K562 (cell line): Measurements from ENCODE around the gene GLI3. TPM values are rescaled to one million over a fixed set of nuclear protein-coding genes. Genes with fewer than 3 reads are reported as not detected.

Experiments used
- ATAC-seq: fragments of 200-7000 bp; cut with Tn5 transposase; 3 replicates; pipeline ENCODE4 v1.9.1; 2020; ENCODE audit warnings: moderate library complexity
- BruUV-seq: library from RNA; stranded (reverse); fragments of 400-500 nt; replicated peaks from 2 replicates; lab custom pipeline; 2021; lab: Mats Ljungman, UMichigan
- CTCF ChIA-PET: fragments of 300-600 bp; formaldehyde crosslinking; extraction: SDS; loops from one replicate; lab custom pipeline; 2021; ENCODE audit warnings: low intra/inter-chr PET ratio; lab: Yijun Ruan, JAX
- POLR2A ChIA-PET: fragments of 300-600, 350-650 bp; sonication (Branson Sonifier 250); formaldehyde crosslinking; extraction: SDS; loops from one replicate; lab custom pipeline; 2021; ENCODE audit warnings: antibody characterized with exemption, inconsistent platforms; lab: Yijun Ruan, JAX
- DNase-seq, 4 experiments: peaks; one replicate each; pipeline versions ENCODE4 v3.0.0 to v3.0.0-alpha.2; 2011 to 2018; ENCODE audit warnings: low spot score in 3 of 4, mixed read lengths in 3 of 4; ENCODE audit errors: extremely low read depth in 1 of 4
- FAIRE-seq: peaks from 2 replicates; lab custom pipeline; 2011; peaks lifted over from hg19 to GRCh38; lab: Jason Lieb, UNC
- H2AFZ ChIP-seq: 2 replicates; pipeline ENCODE4 v1.6.0; 2011; ENCODE audit warnings: low read depth, low read length, control low read depth, inconsistent platforms
- H3K27ac ChIP-seq: fragments of 200-600 bp; 3 replicates; pipeline ENCODE4 v1.8.0; 2011; ENCODE audit warnings: low read depth, mild to moderate bottlenecking, control low read depth, inconsistent platforms, low read length, moderate library complexity, mixed read lengths; ENCODE audit errors: extremely low read depth
- H3K27me3 ChIP-seq, 2 experiments: fragments of 300-600 bp in 1 of 2; 2 replicates in 1 of 2; 3 replicates in 1 of 2; pipeline versions ENCODE4 v1.6.0 to v1.8.0; 2011; ENCODE audit warnings: inconsistent platforms in 2 of 2, low read length in 2 of 2, mild to moderate bottlenecking in 1 of 2, mixed read lengths in 1 of 2, moderate library complexity in 1 of 2; ENCODE audit not compliant: control insufficient read depth in 2 of 2, insufficient read depth in 2 of 2
- H3K36me3 ChIP-seq: fragments of 300-600 bp; 3 replicates; pipeline ENCODE4 v1.8.0; 2011; ENCODE audit warnings: mild to moderate bottlenecking, low read length, inconsistent platforms; ENCODE audit not compliant: control insufficient read depth, insufficient read depth
- H3K4me1 ChIP-seq, 2 experiments: fragments of 200-600 bp in 1 of 2; replicated peaks in 1 of 2; 2 replicates in 1 of 2; 3 replicates in 1 of 2; pipeline versions ENCODE4 v1.5.1 to v1.8.0; 2011; ENCODE audit warnings: inconsistent platforms in 2 of 2, low read length in 2 of 2, mild to moderate bottlenecking in 1 of 2, mixed read lengths in 1 of 2, moderate library complexity in 1 of 2; ENCODE audit not compliant: control insufficient read depth in 2 of 2, insufficient read depth in 2 of 2
- H3K4me2 ChIP-seq: 2 replicates; pipeline ENCODE4 v1.6.1; 2011; ENCODE audit warnings: low read length, control low read depth, inconsistent platforms, mixed read lengths; ENCODE audit not compliant: insufficient read depth
- H3K4me3 ChIP-seq: fragments of 200-600 bp; sonication (generic), shearing (Covaris generic); 2 replicates; pipeline ENCODE4 v1.5.1; 2016; ENCODE audit warnings: control low read depth, inconsistent platforms
- H3K79me2 ChIP-seq: fragments of 200-600 bp; 3 replicates; pipeline ENCODE4 v1.8.0; 2011; ENCODE audit warnings: low read length, inconsistent platforms; ENCODE audit not compliant: control insufficient read depth, insufficient read depth
- H3K9ac ChIP-seq, 2 experiments: 2 replicates each; pipeline versions ENCODE4 v1.6.0 to v1.6.1; 2011; ENCODE audit warnings: low read depth in 2 of 2, low read length in 2 of 2, control low read depth in 1 of 2, inconsistent platforms in 1 of 2, mild to moderate bottlenecking in 1 of 2, mixed read lengths in 1 of 2; ENCODE audit not compliant: insufficient read depth in 1 of 2
- H3K9me1 ChIP-seq: one replicate; pipeline ENCODE4 v1.6.0; 2011; ENCODE audit warnings: inconsistent platforms, mild to moderate bottlenecking, low read length, moderate library complexity; ENCODE audit not compliant: control insufficient read depth, insufficient read depth
- H3K9me3 ChIP-seq: replicated peaks from 2 replicates; pipeline ENCODE4 v1.5.1; 2011; ENCODE audit warnings: low read depth, low read length, inconsistent platforms; ENCODE audit not compliant: control insufficient read depth, insufficient read depth
- H4K20me1 ChIP-seq: replicated peaks from 2 replicates; pipeline ENCODE4 v1.6.1; 2011; ENCODE audit warnings: low read length, inconsistent platforms, mixed read lengths; ENCODE audit not compliant: control insufficient read depth, insufficient read depth
- MLX ChIP-seq, 2 experiments: fragments of 450-650 bp in 1 of 2; sonication (generic) in 1 of 2; formaldehyde crosslinking; conservative IDR thresholded peaks; 2 replicates each; pipeline versions ENCODE4 v1.4.0 to v1.8.1; 2020 to 2022; ENCODE audit warnings: mild to moderate bottlenecking in 1 of 2, missing genetic modification reagents in 1 of 2
- SAFB ChIP-seq: fragments of 200-400 bp; formaldehyde crosslinking; IDR thresholded peaks from 2 replicates; pipeline ENCODE4 v1.6.1; 2017; ENCODE audit warnings: low read depth, low read length, borderline replicate concordance
- U2AF2 ChIP-seq: fragments of 200-400 bp; formaldehyde crosslinking; optimal IDR thresholded peaks from 2 replicates; pipeline ENCODE3; 2017; ENCODE audit warnings: low read depth, mild to moderate bottlenecking, low read length
- ZBTB12 ChIP-seq: fragments of 250-450 bp; sonication (Bioruptor Pico); IDR thresholded peaks from 2 replicates; pipeline ENCODE4 v1.4.0; 2020
- ZHX1 ChIP-seq: fragments of 150-350 bp; conservative IDR thresholded peaks from 2 replicates; pipeline ENCODE4 v1.6.1; 2014; ENCODE audit warnings: low read length
- ZNF280A ChIP-seq: fragments of 450-650 bp; IDR thresholded peaks from 2 replicates; pipeline ENCODE4 v1.6.1; 2018; ENCODE audit warnings: mild to moderate bottlenecking, low read depth; ENCODE audit not compliant: partially characterized antibody
- ZNF79 ChIP-seq: fragments of 250-450 bp; sonication (Bioruptor Pico); IDR thresholded peaks from 2 replicates; pipeline ENCODE4 v1.4.0; 2020; ENCODE audit warnings: low read depth, mild to moderate bottlenecking, moderate library complexity
- WGBS: fragments of 100-300 bp; shearing (Covaris generic); methylation state at CpG from one replicate; pipeline ENCODE4 v1.1.6; 2016; ENCODE audit warnings: low coverage, mixed read lengths; ENCODE audit not compliant: insufficient coverage; ENCODE audit errors: missing lambda C conversion rate; 5-methylcytosine and 5-hydroxymethylcytosine counted together
- in situ Hi-C: fragments of 300-500 bp; cut with MboI; formaldehyde crosslinking; loops from 4 replicates; pipeline ENCODE4 v1.15.0; 2018; ENCODE audit warnings: inconsistent platforms, mixed read lengths
- intact Hi-C: fragments of 100-400 bp; cut with micrococcal nuclease; formaldehyde crosslinking; loops from 2 replicates; pipeline ENCODE4 v1.14.2; 2022
- polyA plus RNA-seq, 8 experiments: library from polyadenylated mRNA; depleted of rRNA in 4 of 8; stranded (reverse) in 5 of 8; unstranded in 3 of 8; fragments of >200 nt; fragmentation: Nextera tagmentation in 2 of 8; fragmentation: Illumina TruSeq in 1 of 8; extraction: Ambion mirVana in 2 of 8; extraction: Trizol in 1 of 8; gene quantifications; 2 replicates each; pipeline versions ENCODE4 v1.2.1 to v1.2.3, GENCODE V29; 2011 to 2014; ENCODE audit warnings: inconsistent platforms in 1 of 8, missing spikeins in 1 of 8
- total RNA-seq, 7 experiments: library from RNA; depleted of rRNA in 6 of 7; stranded (reverse); fragments of >200 nt in 6 of 7; fragmentation: Illumina TruSeq in 2 of 7; extraction: Trizol in 2 of 7; gene quantifications; 2 replicates each; pipeline versions ENCODE4 v1.2.1 to v1.2.3, GENCODE V29; 2011 to 2021; ENCODE audit warnings: low replicate concordance in 1 of 7

Gene GLI3
- total and polyA plus RNA-seq, 9 of the 15 experiments (the other 6 are each of a cell fraction or from before 2014, with no cell fraction given) = 0.01 to 0.18 (median 0.07) TPM; not detected in 6

GRCh38 chr7:41973202-41973730 is 263.7 kb downstream of the GLI3 start:
- no TSS peak for BruUV-seq
- FAIRE-seq = no peak
- H3K9me3 ChIP-seq = no peaks in the 10 kb centered on the region
- TF ChIP-seq ZBTB12 (CRISPR knock-in tag) (no peak), MLX (CRISPR knock-in tag; conservative IDR thresholded peaks at IDR 0.05) (no peak), U2AF2 (no peak), ZHX1 (no peak), ZNF79 (CRISPR knock-in tag) (no peak), ZNF280A (no peak), SAFB (no peak)
- TF ChIP-seq, all 486 proteins: peak for 0
- Histone ChIP-seq H3K9ac (no peak overlapping the region), H3K9me1 (peaks cover 4% of the 10 kb centered on the region), H4K20me1 (no peaks in the 10 kb centered on the region; the same call in 1 of the 2 replicates), H3K79me2 (no peaks in the 10 kb centered on the region), H3K4me3 (no peak overlapping the region), H2AFZ (no peak overlapping the region), H3K4me2 (no peak overlapping the region), H3K36me3 (no peaks in the 10 kb centered on the region), H3K27me3 (peaks cover 0 to 5% of the 10 kb centered on the region in 2 experiments; a peak in 2 of 5 replicates), H3K27ac (no peak overlapping the region), H3K4me1 (no peaks in the 10 kb centered on the region)
- intact Hi-C loops (no loop called here), in situ Hi-C loops (no loop called here)
- ATAC-seq = no peak
- 1% methylated on average over 8 of the region's 8 CpGs for WGBS
- ChIA-PET POLR2A (interaction anchor here (0.5 kb wide), 1 partner anchor 905 kb away, joined by 4 read pairs; no protein-coding TSS in a partner anchor), CTCF (no interaction called here)
- no peak for DNase-seq
